SK-N-MC (cell line): ENCODE data around the gene DCN.

Experiments
- DNase-seq: peaks from one replicate; pipeline ENCODE4 v3.0.0-alpha.2; 2011; ENCODE audit warnings: low read depth, low spot score
- H3K27ac ChIP-seq: fragments of 200-600 bp; sonication (generic); 2 replicates; pipeline ENCODE4 v1.5.1; 2016; ENCODE audit warnings: mixed run types
- H3K36me3 ChIP-seq: fragments of 200-600 bp; sonication (generic); 2 replicates; pipeline ENCODE4 v1.6.1; 2017; ENCODE audit warnings: antibody characterized with exemption, low read length, mixed read lengths; ENCODE audit not compliant: insufficient read depth
- H3K4me3 ChIP-seq: fragments of 200-600 bp; sonication (generic); 2 replicates; pipeline ENCODE4 v1.5.1; 2016
- H3K9ac ChIP-seq: fragments of 200-600 bp; sonication (generic); 2 replicates; pipeline ENCODE4 v1.8.0; 2017; ENCODE audit warnings: mixed run types, mixed read lengths; ENCODE audit not compliant: insufficient read length
- H3K9me3 ChIP-seq: fragments of 200-600 bp; sonication (generic); 2 replicates; pipeline ENCODE4 v1.6.1; 2017; ENCODE audit warnings: low read depth, mild to moderate bottlenecking, antibody characterized with exemption, low read length, moderate library complexity, mixed read lengths
- EZH2 ChIP-seq: fragments of 200-600 bp; sonication (generic); IDR thresholded peaks from one replicate; pipeline ENCODE4 v1.6.1; 2017; ENCODE audit warnings: antibody characterized with exemption
- FOXP2 ChIP-seq: optimal IDR thresholded peaks from 2 replicates; pipeline ENCODE3; 2011; ENCODE audit warnings: mild to moderate bottlenecking, moderate library complexity; ENCODE audit not compliant: insufficient read depth; ENCODE audit errors: extremely low read length, control extremely low read depth
- POLR2AphosphoS5 ChIP-seq: IDR thresholded peaks from 2 replicates; pipeline ENCODE4 v1.6.1; 2012; ENCODE audit warnings: mild to moderate bottlenecking, low read depth, low read length, borderline replicate concordance

The DCN gene

GRCh38 chr12:91173124-91173523 is 9.5 kb downstream of the DCN start:
- DNase-seq = no peak
- no peak overlapping the region for H3K27ac ChIP-seq

DNA sequence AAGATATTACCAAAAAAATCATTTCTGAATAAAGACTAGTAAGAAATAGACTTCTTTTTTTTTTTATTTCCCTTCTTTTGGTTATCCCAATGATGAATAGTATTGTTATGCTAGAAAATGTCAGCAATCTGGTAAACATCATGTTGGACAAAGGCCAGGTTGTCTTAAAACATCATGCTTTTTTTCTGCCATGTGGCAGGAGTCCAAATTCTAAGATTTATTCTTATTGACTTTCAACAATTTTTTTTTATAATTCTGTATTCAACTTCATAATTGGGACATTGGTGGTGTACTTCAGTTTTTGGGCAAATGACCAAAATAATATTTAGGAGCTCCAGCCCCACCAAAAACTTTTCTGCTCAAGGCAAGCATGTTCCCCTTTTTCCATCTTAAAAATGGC is 10.5 kb downstream of the DCN start:
- Histone ChIP-seq H3K9ac (no peak overlapping the region), H3K9me3 (peaks cover 3% of the 10 kb centered on the region; the same call in 1 of the 2 replicates), H3K27ac (no peak overlapping the region), H3K4me3 (no peak overlapping the region), H3K36me3 (peaks cover 35% of the 10 kb centered on the region)
- DNase-seq = no peak
- TF ChIP-seq FOXP2 (no peak), POLR2AphosphoS5 (no peak)

More at GRCh38 chr12:91173124-91173523, 9.5 kb downstream of the DCN start:
- no peak overlapping the region for H3K4me3 ChIP-seq
- TF ChIP-seq FOXP2 = no peak
- TF ChIP-seq EZH2 = no peak
- TF ChIP-seq POLR2AphosphoS5 = no peak
- no peak overlapping the region for H3K9ac ChIP-seq
- peaks cover 34% of the 10 kb centered on the region for H3K36me3 ChIP-seq
- no peaks in the 10 kb centered on the region; the same call in 1 of the 2 replicates for H3K9me3 ChIP-seq

- no peak for DNase-seq
- no peak overlapping the region for H3K27ac ChIP-seq
- no peak overlapping the region for H3K9ac ChIP-seq
- peaks cover 4% of the 10 kb centered on the region; the same call in 1 of the 2 replicates for H3K9me3 ChIP-seq
- H3K4me3 ChIP-seq = no peak overlapping the region
- peaks cover 31% of the 10 kb centered on the region for H3K36me3 ChIP-seq
- TF ChIP-seq POLR2AphosphoS5 (no peak), EZH2 (no peak), FOXP2 (no peak)
Observed at GRCh38 chr12:91171476-91171875, 11.1 kb downstream of the DCN start.

- peaks cover 7% of the 10 kb centered on the region; the same call in 1 of the 2 replicates for H3K9me3 ChIP-seq
- H3K9ac ChIP-seq = no peak overlapping the region
Observed at GRCh38 chr12:91163116-91163515, 19.5 kb downstream of the DCN start.

DNA sequence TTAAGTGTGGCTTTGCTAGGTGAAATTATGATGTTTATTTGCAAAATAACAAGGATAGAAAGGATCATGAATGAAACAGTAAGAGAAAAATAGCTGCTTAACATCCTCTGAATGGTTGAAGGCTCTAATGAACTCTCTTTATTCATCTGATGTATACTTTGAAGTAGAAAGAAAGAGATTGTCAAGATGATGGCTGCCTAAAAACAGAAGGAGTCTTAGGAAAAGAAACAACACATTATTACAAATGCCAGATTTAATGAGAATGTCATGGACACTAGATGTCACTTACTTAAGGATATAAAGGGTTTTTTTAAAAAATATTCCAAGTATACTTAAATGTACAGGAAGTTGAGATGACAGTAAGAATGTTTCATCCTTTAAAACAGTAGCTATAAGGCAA is 21.6 kb downstream of the DCN start:
- no peak overlapping the region for H3K9ac ChIP-seq
- H3K27ac ChIP-seq = peak overlapping the region; percentile 60; the same call in 1 of the 2 replicates
- TF ChIP-seq EZH2 (no peak), POLR2AphosphoS5 (no peak), FOXP2 (no peak)
- DNase-seq = no peak
- no peaks in the 10 kb centered on the region for H3K9me3 ChIP-seq
- H3K36me3 ChIP-seq = peaks cover 24% of the 10 kb centered on the region
- H3K4me3 ChIP-seq = no peak overlapping the region

More at GRCh38 chr12:91163116-91163515, 19.5 kb downstream of the DCN start:
- Histone ChIP-seq H3K36me3 (peaks cover 31% of the 10 kb centered on the region), H3K4me3 (no peak overlapping the region), H3K27ac (no peak overlapping the region)
- no peak for DNase-seq
- TF ChIP-seq FOXP2 (no peak), EZH2 (no peak), POLR2AphosphoS5 (no peak)

GRCh38 chr12:91155990-91156389 is 26.6 kb downstream of the DCN start:
- Histone ChIP-seq H3K9ac (no peak overlapping the region), H3K27ac (no peak overlapping the region), H3K4me3 (no peak overlapping the region), H3K9me3 (no peaks in the 10 kb centered on the region), H3K36me3 (peaks cover 14% of the 10 kb centered on the region)
- no peak for TF ChIP-seq FOXP2
- no peak for TF ChIP-seq EZH2
- no peak for TF ChIP-seq POLR2AphosphoS5
- no peak for DNase-seq

- Histone ChIP-seq H3K36me3 (peaks cover 21% of the 10 kb centered on the region), H3K9me3 (no peaks in the 10 kb centered on the region), H3K27ac (no peak overlapping the region), H3K4me3 (no peak overlapping the region), H3K9ac (no peak overlapping the region)
- DNase-seq = no peak
- TF ChIP-seq FOXP2 (no peak), EZH2 (no peak), POLR2AphosphoS5 (no peak)
Observed at GRCh38 chr12:91154131-91154530, 28.5 kb downstream of the DCN start.

DNA sequence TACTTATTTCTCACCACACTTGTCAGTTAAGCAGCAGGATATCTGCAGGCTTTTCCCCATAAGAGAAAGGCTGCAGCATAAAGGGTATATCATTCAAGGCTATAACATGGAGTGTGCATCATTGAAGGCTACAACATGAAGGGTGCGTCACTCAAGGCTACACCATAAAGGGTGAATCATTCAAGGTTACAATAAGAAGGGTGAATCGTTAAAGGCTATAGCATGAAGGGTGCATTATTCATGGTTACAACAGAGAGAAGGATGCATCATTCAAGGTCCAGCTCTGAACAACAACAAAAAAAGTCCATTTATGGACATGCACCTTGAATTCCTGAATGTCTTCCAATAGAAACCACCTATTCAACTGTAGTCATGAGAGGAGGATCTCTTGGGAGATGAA is 38.6 kb downstream of the DCN start:
- no peaks in the 10 kb centered on the region for H3K9me3 ChIP-seq
- H3K4me3 ChIP-seq = no peak overlapping the region
- no peak for DNase-seq
- TF ChIP-seq EZH2 (no peak), POLR2AphosphoS5 (no peak), FOXP2 (no peak)
- peaks cover 7% of the 10 kb centered on the region for H3K36me3 ChIP-seq
- H3K27ac ChIP-seq = no peak overlapping the region
- H3K9ac ChIP-seq = no peak overlapping the region

- no peak for TF ChIP-seq FOXP2
- no peak for TF ChIP-seq POLR2AphosphoS5
- TF ChIP-seq EZH2 = no peak
- Histone ChIP-seq H3K4me3 (no peak overlapping the region), H3K36me3 (0 out of 2 replicates have a peak, but pooled peaks cover 4% of the 10 kb centered on the region), H3K9me3 (no peaks in the 10 kb centered on the region), H3K9ac (no peak overlapping the region), H3K27ac (peak overlapping the region; percentile 73; the same call in 1 of the 2 replicates)
- no peak for DNase-seq
Observed at GRCh38 chr12:91143206-91143605, 39.4 kb downstream of the DCN start.
